ENCODE measurements around the gene KRTCAP3. TPM values are rescaled to one million over a fixed set of nuclear protein-coding genes. Genes with fewer than 3 reads are reported as not detected.

Gene KRTCAP3
- total and polyA plus RNA-seq, 2 of the 8 experiments (the other 6 are each of a cell fraction or from before 2014, with no cell fraction given) = 55.4 to 72.5 TPM

- TF ChIP-seq TAF1 (IDR thresholded peaks at IDR 0.05; ENCODE audit: low read depth, low read length) = no peak
- TF ChIP-seq CTBP2 (IDR thresholded peaks at IDR 0.05; ENCODE audit: borderline replicate concordance, insufficient read depth, insufficient read length, low read length) = no peak
Observed at GRCh38 chr2:27451095-27451494, 8.9 kb downstream of the KRTCAP3 start (continued).
